NCI-H345 treated with DMSO at 0.1 percent for 48 hours (cell line): ENCODE results near the gene TMEM184A.
"Not testable (repeated sequence)": the region's sequence is repeated elsewhere in the genome, so short reads cannot be mapped to it uniquely, and the experiment has no call there.

Experiments used
- DNase-seq: peaks from one replicate; lab custom pipeline; 2025; ENCODE audit not compliant: unreplicated experiment; lab: John Stamatoyannopoulos, UW

The TMEM184A gene

GRCh38 chr7:1590887-1591286, 34.9 kb upstream of the TMEM184A start:
- DNase-seq = no peak

- no peak for DNase-seq
Observed at GRCh38 chr7:1590476-1590875, 34.5 kb upstream of the TMEM184A start.

- DNase-seq = no peak
Observed at GRCh38 chr7:1588978-1589377, 33.0 kb upstream of the TMEM184A start.

GRCh38 chr7:1587738-1588137, 31.7 kb upstream of the TMEM184A start:
- no peak for DNase-seq

- DNase-seq = no peak
Observed at GRCh38 chr7:1586827-1587705, 31.1 kb upstream of the TMEM184A start.

GRCh38 chr7:1586126-1586826, 30.3 kb upstream of the TMEM184A start:
- peak; percentile 7 for DNase-seq

GRCh38 chr7:1585142-1585981, 29.4 kb upstream of the TMEM184A start:
- DNase-seq = no peak

- no peak for DNase-seq
Observed at GRCh38 chr7:1584700-1585099, 28.7 kb upstream of the TMEM184A start.

GRCh38 chr7:1583241-1583930, 27.4 kb upstream of the TMEM184A start:
- not testable (repeated sequence) for DNase-seq

GRCh38 chr7:1580422-1581030, 24.5 kb upstream of the TMEM184A start:
- DNase-seq = no peak

- peak; percentile 42 for DNase-seq
Observed at GRCh38 chr7:1579481-1580421, 23.7 kb upstream of the TMEM184A start.

GRCh38 chr7:1578513-1578912, 22.5 kb upstream of the TMEM184A start:
- DNase-seq = no peak

- DNase-seq = no peak
Observed at GRCh38 chr7:1576521-1577253, 20.7 kb upstream of the TMEM184A start.

- DNase-seq = no peak
Observed at GRCh38 chr7:1575809-1576208, 19.8 kb upstream of the TMEM184A start.

GRCh38 chr7:1572111-1572822, 16.3 kb upstream of the TMEM184A start:
- no peak for DNase-seq

GRCh38 chr7:1569833-1570632, 14.0 kb upstream of the TMEM184A start, which contains the start of gene PSMG3:
PSMG3 (minus strand) TSS chr7:1570032; CDS start chr7:1569339, 693 bp downstream.
- peak; percentile 70 for DNase-seq

GRCh38 chr7:1569440-1569832, 13.4 kb upstream of the TMEM184A start:
- DNase-seq = no peak
